GM18498 (cell line): Measurements from ENCODE around the gene AFF3.

ENCODE experiments used
- ATAC-seq: cut with Tn5 transposase; IDR thresholded peaks from one replicate; pipeline ENCODE4 v1.9.1; 2021; ENCODE audit warnings: mild to moderate bottlenecking, moderate library complexity; ENCODE audit not compliant: unreplicated experiment

The AFF3 gene

DNA sequence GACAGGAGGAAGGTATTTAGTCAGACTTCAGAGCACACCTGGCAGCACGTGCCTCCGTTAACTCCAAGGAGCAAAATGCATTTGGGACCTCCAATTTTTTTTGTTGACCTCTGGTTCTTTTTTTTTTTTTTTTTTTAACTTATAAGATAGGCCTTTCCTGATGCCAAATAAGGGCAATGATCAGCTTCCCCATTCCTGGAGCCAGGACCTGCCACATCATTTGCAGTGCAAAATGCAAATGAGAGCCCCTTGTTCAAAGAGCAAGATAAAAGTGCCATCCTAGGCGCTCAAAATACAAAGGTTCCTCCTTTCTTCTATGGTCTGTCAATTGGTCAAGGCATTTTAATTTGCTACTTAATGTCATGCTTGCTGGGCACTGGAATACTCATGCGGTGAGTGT is 519.4 kb downstream of the AFF3 start:
- no peak for ATAC-seq

GRCh38 chr2:99622534-99622933 is 519.9 kb downstream of the AFF3 start:
- ATAC-seq: no peak

- no peak for ATAC-seq
These were observed 520.6 kb downstream of the AFF3 start for GRCh38 chr2:99621774-99622173.

- ATAC-seq: no peak
These were observed 521.3 kb downstream of the AFF3 start for GRCh38 chr2:99621106-99621505.

DNA sequence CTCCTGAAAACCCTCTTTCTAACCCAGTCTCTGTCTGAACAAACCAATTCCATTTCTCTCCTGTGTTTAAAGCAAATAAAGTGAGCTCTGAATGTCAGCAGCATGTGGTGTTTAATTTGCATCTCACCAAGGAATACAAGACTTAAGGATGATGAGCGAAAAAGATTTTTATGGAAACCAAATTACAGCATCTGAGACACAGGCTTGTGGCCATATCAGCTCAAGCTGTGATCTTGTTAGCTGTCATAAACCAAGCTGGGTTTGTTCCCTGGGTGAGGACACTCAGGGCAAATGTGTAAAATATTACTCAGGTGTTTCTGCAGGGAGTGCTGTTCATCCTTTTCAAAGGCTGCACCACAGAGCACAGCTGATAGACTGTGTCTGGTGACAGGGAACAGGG is 523.2 kb downstream of the AFF3 start:
- no peak for ATAC-seq

GRCh38 chr2:99618579-99619097 is 523.8 kb downstream of the AFF3 start:
- no peak for ATAC-seq

GRCh38 chr2:99617811-99618210 is 524.6 kb downstream of the AFF3 start:
- no peak for ATAC-seq

GRCh38 chr2:99615247-99615771 is 527.1 kb downstream of the AFF3 start:
- no peak for ATAC-seq

DNA sequence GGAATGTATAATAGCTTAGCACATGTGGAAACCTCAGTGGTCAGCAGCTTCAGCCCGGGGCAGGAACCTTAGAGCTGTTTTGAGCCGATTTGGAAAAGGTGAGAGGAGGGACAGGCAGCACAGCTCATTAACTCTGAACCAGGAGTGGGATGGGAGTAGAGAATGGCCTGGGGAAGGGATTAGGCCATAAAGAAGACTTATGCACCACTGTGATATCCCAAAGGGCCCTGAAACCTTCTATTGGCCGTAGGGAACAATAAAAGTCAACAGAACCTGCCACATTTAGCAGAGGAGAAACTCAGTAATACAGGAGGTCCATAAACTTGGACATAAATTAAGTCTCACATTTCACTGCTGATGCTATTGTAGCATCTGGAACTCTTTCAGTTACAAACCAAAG is 528.4 kb downstream of the AFF3 start:
- no peak for ATAC-seq

DNA sequence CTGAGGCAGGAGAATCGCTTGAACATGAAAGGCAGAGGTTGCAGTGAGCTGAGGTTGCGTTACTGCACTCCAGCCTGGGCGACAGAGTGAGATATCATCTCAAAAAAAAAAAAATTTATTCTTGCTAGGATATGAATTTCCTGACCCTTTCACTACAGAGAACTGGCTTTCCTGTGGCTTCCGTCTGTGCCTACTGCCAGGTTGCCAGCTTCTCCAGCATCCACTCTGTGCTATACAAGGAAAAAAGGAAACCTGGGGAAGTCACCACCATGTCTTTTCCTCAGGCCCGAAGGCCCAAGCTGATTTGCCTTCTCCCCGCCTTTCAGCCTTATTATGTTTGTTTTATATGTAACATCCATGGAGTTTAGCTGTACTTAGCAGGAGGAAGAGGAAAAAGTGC is 530.6 kb downstream of the AFF3 start:
- ATAC-seq: no peak

- ATAC-seq: no peak
These were observed 531.4 kb downstream of the AFF3 start for GRCh38 chr2:99611034-99611433.

DNA sequence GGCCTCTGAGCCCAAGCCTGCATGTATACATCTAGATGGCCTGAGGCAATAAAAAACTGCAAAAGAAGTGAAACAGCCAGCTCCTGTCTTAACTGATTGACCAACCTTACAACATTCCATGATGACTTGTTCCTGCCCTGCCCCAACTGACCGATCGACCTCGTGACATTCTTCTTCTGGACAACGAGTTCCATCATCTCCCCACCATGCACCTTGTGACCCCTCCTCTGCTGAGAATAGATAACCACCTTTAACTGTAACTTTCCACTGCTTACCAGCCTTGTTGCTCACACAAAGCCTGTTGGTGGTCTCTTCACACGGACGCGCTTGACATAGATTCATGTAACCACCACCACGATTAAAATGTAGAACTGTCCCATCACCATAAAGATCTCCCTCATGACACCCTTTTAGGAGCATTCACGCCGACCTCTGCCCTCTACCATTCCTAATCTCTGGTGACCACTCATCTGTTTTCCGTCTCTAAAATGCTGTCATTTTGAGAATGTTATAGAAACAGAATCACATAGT is 532.5 kb downstream of the AFF3 start:
- ATAC-seq: no peak

GRCh38 chr2:99608861-99609260 is 533.5 kb downstream of the AFF3 start:
- no peak for ATAC-seq

GRCh38 chr2:99607861-99608491 is 534.4 kb downstream of the AFF3 start:
- no peak for ATAC-seq

DNA sequence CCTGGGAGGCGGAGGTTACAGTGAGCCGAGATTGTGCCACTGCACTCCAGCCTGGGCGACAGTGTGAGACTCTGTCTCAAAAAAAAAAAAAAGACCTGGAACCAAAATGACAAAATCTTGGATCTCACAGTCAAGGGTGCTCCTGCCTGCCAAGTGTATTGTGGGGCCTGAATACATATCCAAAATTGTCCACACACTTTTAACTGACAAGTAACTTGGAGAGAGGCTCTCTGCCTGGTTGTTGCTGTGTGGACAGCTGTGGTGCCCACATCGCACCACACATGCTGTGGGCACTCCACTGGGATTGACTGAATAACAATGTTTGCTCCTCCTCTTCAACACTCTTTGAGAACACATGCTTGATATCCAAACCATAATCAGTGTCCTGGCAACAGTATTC is 534.9 kb downstream of the AFF3 start:
- no peak for ATAC-seq

GRCh38 chr2:99605036-99605435 is 537.4 kb downstream of the AFF3 start:
- ATAC-seq: no peak

DNA sequence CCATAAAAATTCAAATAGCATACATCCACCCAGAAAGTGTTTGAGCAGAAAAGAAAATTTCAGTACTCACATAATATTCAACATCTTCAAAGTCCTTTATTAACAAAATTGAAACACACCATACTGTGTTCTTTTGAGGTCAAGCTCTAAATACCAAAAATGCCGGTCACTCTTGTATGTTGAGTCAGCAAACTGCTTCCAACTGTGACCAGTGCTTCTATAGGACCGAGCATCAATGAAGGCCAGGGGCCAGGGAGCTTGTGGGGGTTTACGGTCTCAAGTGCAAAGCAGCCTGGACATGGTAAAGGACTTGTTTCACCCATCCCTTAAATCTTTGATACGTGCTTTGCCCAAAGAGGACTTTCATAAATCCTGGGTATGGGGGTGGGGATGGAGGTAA is 539.9 kb downstream of the AFF3 start:
- ATAC-seq: no peak

- ATAC-seq: no peak
These were observed 541.3 kb downstream of the AFF3 start for GRCh38 chr2:99600981-99601651.

DNA sequence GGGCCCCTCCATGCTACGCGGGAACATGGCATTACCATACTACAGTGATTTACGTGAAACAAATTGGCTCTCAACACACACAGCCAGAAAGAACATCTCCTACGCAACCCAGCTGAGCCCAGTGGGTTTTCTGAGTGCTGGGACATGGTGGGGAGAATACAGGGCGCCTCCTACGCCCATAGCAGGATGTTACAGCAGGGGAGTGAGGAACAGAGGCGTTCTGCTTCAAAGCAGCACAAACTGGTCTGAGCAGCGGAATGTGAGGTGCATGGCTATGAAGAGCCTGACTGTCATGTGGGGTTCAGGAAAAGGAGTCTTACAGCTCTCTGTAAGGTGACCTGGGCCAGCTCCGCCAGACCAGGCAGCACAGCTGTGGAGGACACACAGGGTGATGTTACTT is 543.9 kb downstream of the AFF3 start:
- no peak for ATAC-seq

DNA sequence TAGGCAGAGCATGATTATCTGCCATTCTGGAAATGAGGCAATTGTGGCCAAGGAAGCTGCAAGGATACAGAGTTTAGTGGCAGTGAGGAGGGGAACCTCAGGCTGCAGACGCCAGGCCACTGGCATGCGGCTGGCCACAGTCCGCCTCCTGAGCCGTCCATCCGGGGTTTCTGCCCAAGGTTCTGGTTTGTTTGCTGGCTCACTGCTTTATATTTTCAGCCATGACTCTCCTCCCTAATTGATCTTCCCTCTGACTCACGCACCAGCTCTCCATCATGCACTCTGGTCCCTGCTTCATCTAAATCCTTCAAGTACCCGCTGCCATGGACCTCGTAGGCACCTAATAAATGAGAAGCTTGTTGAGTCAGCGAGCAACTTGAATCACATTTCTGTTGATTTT is 544.8 kb downstream of the AFF3 start:
- ATAC-seq: no peak

DNA sequence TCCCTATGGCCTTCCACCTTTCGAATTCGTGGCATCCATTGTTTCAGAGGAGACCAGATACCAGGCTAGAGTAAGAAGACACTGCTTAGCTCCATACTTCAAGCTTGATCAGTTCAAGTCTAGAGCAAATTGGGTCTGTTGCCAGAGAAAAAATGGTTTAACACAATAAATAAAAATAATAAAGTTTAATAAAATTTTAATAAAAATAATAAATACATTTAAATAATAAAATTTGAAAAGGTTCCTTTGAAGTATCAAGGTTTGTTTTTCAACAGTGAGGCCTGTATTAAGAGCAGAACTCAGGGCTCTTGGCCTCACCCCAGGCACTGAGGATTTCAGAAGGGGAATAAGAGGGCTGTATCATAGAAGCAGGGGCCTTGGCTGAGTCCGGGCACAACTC is 547.0 kb downstream of the AFF3 start:
- no peak for ATAC-seq
